Mammary epithelial cell (primary cell): ENCODE measurements around the gene EME1.

Source experiments
- CTCF ChIP-seq, 2 donors: IDR thresholded peaks in 1 of 2; conservative IDR thresholded peaks in 1 of 2; 2 replicates each; pipeline ENCODE4 v1.5.1; 2011 to 2012; ENCODE audit warnings: inconsistent platforms in 2 of 2, low read length in 2 of 2, mild to moderate bottlenecking in 2 of 2, control low read depth in 1 of 2, low read depth in 1 of 2; ENCODE audit not compliant: insufficient read depth in 1 of 2; ENCODE audit errors: extremely low read depth in 1 of 2
- EZH2 ChIP-seq: IDR thresholded peaks from 2 replicates; pipeline ENCODE4 v1.6.1; 2012; ENCODE audit warnings: low read length, inconsistent platforms, borderline replicate concordance

GRCh38 chr17:50428831-50429424 lies 55.9 kb downstream of the EME1 start:
- no peak for TF ChIP-seq CTCF (conservative IDR thresholded peaks at IDR 0.05 in 1 of 2, IDR thresholded peaks at IDR 0.05 in 1 of 2; ENCODE audit: extremely low read depth in 1 of 2, insufficient read depth in 1 of 2, low read depth in 1 of 2, low read length in 2 of 2)
- TF ChIP-seq EZH2 = no peak
